ENCODE results near the gene STK17B. TPM values are rescaled to one million over a fixed set of nuclear protein-coding genes. Genes with fewer than 3 reads are reported as not detected.

STK17B gene
- total and polyA plus RNA-seq, 9 of the 15 experiments (the other 6 are each of a cell fraction or from before 2014, with no cell fraction given) = 2.3 to 17.7 (median 8.5) TPM

GRCh38 chr2:196168181-196168580, 3.2 kb downstream of the STK17B start:
- no peak overlapping the region for H3K4me3 ChIP-seq

More at GRCh38 chr2:196168181-196168580, 3.2 kb downstream of the STK17B start:
- POLR2A ChIA-PET = interaction anchor here (1.1 kb wide), 1 partner anchor 110 kb away, joined by 3 read pairs; no protein-coding TSS in a partner anchor
- no peaks in the 10 kb centered on the region for H4K20me1 ChIP-seq (replicated peaks; ENCODE audit: control insufficient read depth, insufficient read depth, low read length)
- no peaks in the 10 kb centered on the region; the same call in 1 of the 3 replicates for H3K36me3 ChIP-seq (ENCODE audit: control insufficient read depth, insufficient read depth, low read length)
- DNase-seq (ENCODE audit: extremely low read depth in 1 of 4, low spot score in 3 of 4) = peak in 1 of 4 experiments; percentile 34
- no peaks in the 10 kb centered on the region for H3K9me3 ChIP-seq (replicated peaks; ENCODE audit: control insufficient read depth, insufficient read depth, low read depth, low read length)
- intact Hi-C loops (cut with micrococcal nuclease) = loop anchor here (5.0 kb wide), 1 partner anchor 91 kb away; no protein-coding TSS in a partner anchor
- H3K79me2 ChIP-seq (ENCODE audit: control insufficient read depth, insufficient read depth, low read length) = peaks cover 78% of the 10 kb centered on the region
- CTCF ChIA-PET (ENCODE audit: low intra/inter-chr PET ratio) = no interaction called here
- H2AFZ ChIP-seq (ENCODE audit: low read depth, low read length) = no peak overlapping the region
- peak; percentile 51 for FAIRE-seq
- no peak for TF ChIP-seq ZNF316 (IDR thresholded peaks at IDR 0.05)
- TF ChIP-seq NFIC (IDR thresholded peaks at IDR 0.05) = peak; percentile 27; the same call in 1 of the 2 replicates
- peak; percentile 33; the same call in 1 of the 2 replicates for TF ChIP-seq ZFX (CRISPR knock-in tag; IDR thresholded peaks at IDR 0.05)
- no peak for TF ChIP-seq CLOCK (CRISPR knock-in tag; IDR thresholded peaks at IDR 0.05; ENCODE audit: borderline replicate concordance)
- H3K27me3 ChIP-seq (ENCODE audit: control insufficient read depth in 2 of 2, insufficient read depth in 2 of 2, low read length in 2 of 2) = no peaks in the 10 kb centered on the region
- H3K4me1 ChIP-seq (replicated peaks in 1 of 2; ENCODE audit: control insufficient read depth in 2 of 2, insufficient read depth in 2 of 2, low read length in 2 of 2) = peaks cover 8 to 14% of the 10 kb centered on the region in 2 experiments; a peak in 4 of 5 replicates
- no peaks in the 10 kb centered on the region for H3K9me1 ChIP-seq (ENCODE audit: control insufficient read depth, insufficient read depth, low read length)
- BruUV-seq (replicated peaks) = no TSS peak
- ATAC-seq = 0 out of 3 replicates have a peak, but pooled peaks have one; percentile 13
- no peak overlapping the region; the same call in 2 of the 3 replicates for H3K27ac ChIP-seq (ENCODE audit: extremely low read depth, low read depth, low read length)
- H3K4me2 ChIP-seq (ENCODE audit: insufficient read depth, low read length) = peak overlapping the region; percentile 81
- 27% methylated on average over 4 of the region's 4 CpGs for WGBS (ENCODE audit: insufficient coverage, low coverage, missing lambda C conversion rate)
- H3K9ac ChIP-seq (ENCODE audit: insufficient read depth in 1 of 2, low read depth in 2 of 2, low read length in 2 of 2) = peak overlapping the region in 1 of 2 experiments; percentile 22; a peak in 1 of 4 replicates
- in situ Hi-C loops (cut with MboI) = no loop called here
